AG10803 (cell line): ENCODE results near the gene MASP1.

Experiments used
- DNase-seq: peaks from one replicate; pipeline ENCODE4 v3.0.0; 2010; ENCODE audit warnings: low read depth
- H3K4me3 ChIP-seq: 2 replicates; pipeline ENCODE4 v1.5.1; 2011; ENCODE audit warnings: mild to moderate bottlenecking, low read length, control low read depth
- TF ChIP-seq, protein P1 (sequence below): conservative IDR thresholded peaks from 2 replicates; pipeline ENCODE4 v1.5.1; 2011; ENCODE audit warnings: mild to moderate bottlenecking, low read length, control low read depth, inconsistent platforms

MASP1 gene

DNA sequence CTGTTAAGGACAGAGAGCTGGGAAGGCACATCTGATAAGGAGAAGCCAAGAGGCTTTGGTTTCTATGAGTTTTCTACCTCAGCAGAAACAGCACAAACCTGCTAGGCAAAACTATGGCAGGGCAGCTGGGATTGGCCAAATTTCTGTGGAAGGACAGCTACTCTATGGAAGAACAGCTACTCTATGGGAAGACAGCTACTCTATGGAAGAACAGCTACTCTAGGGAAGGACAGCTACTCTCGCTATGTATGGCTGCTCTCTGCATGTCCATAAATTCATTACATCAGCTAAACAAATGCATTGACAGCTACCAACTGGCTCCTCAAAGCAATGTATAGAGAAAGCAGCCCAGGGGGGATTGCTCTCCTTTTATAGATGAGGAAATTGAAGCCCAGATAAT, 24.8 kb downstream of the MASP1 start:
- TF ChIP-seq, protein P1, sequence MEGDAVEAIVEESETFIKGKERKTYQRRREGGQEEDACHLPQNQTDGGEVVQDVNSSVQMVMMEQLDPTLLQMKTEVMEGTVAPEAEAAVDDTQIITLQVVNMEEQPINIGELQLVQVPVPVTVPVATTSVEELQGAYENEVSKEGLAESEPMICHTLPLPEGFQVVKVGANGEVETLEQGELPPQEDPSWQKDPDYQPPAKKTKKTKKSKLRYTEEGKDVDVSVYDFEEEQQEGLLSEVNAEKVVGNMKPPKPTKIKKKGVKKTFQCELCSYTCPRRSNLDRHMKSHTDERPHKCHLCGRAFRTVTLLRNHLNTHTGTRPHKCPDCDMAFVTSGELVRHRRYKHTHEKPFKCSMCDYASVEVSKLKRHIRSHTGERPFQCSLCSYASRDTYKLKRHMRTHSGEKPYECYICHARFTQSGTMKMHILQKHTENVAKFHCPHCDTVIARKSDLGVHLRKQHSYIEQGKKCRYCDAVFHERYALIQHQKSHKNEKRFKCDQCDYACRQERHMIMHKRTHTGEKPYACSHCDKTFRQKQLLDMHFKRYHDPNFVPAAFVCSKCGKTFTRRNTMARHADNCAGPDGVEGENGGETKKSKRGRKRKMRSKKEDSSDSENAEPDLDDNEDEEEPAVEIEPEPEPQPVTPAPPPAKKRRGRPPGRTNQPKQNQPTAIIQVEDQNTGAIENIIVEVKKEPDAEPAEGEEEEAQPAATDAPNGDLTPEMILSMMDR, result no peak
- no peak overlapping the region for H3K4me3 ChIP-seq
- DNase-seq, result no peak

DNA sequence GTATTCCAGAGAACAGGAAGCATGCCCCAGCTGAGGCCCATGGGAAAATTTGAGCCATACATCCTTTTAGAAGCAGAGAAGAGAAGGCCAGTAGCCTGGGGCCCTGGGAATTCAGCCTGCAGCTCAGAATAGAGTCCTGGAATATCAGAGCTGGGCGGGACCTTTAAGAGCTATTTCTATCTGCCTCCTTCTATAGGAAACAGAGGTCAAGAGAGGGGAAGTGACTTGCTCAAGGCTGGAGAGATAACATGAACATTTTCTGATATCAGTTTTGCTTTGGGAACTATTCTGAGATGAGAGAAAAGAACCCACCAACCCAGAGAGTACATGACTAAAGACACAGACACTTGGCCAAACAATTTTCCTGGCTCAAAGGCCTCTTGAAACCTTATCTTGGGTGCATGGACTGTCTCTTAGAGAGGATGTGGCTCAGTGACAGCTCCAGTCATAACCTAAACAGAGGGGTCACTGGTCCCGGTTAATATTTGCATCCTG, 26.0 kb downstream of the MASP1 start:
- TF ChIP-seq, protein P1, result no peak
- no peak for DNase-seq
- no peak overlapping the region for H3K4me3 ChIP-seq

DNA sequence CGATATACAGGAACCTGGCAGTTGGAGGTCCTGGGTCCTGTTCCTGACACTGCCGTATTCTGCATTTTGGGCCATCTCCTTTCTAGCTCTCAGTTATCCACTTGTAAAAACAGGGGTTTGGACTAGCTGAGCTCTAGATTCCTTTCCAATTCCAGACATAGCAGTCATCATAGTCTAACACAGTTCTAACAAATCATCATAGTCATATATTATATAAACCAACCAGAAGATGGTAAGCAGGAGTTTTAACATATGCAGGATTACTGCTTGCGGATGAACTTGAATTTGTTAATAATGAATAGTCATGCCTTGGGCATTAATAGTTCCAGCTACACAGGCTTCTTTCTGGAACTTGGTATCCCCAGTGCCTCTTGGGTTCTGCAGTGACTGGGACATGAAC, 26.6 kb downstream of the MASP1 start:
- TF ChIP-seq, protein P1, result no peak
- DNase-seq, result peak; percentile 48
- no peak overlapping the region for H3K4me3 ChIP-seq

DNA sequence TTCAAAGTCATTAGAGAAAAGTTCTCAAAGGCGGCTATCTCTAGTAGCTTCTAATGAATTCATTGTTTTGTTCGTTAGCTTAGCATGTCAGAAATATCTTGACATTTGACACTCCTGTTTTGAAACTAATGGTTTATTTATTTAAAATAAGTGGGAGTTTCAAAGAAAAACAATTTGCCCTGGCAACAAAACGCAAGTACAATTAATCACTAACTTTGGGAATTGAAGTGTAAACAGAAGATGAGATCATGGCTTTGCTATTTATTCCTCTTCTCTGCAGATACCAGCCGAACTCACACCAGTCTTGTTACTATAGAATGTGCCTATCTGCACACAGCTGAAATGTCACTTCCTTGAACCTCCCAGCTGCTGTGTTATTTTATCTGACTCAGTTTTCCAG, 27.5 kb downstream of the MASP1 start:
- no peak overlapping the region for H3K4me3 ChIP-seq
- DNase-seq, result peak; percentile 78

DNA sequence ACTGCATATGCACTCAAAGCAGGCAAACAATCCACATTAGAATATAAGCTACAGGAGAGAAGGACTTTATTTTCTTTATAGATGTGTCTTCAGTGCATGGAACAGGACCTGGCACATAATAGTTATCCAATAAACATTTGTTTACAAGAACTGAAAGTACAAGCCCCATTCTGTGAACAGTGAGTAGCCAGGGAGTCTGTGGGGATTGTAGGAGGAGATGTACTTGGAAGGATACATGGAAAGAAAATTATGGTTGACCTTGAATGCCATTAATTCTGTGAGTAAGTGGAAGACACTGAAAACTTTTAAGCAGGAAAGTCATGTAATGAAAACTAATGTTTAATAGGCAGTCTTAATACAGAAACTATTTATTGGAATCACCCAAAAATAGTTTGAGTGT, 28.3 kb downstream of the MASP1 start:
- H3K4me3 ChIP-seq, result no peak overlapping the region
- DNase-seq, result peak; percentile 36
- TF ChIP-seq, protein P1, result no peak

More for the DNA sequence above, 27.5 kb downstream of the MASP1 start:
- TF ChIP-seq, protein P1, result no peak

DNA sequence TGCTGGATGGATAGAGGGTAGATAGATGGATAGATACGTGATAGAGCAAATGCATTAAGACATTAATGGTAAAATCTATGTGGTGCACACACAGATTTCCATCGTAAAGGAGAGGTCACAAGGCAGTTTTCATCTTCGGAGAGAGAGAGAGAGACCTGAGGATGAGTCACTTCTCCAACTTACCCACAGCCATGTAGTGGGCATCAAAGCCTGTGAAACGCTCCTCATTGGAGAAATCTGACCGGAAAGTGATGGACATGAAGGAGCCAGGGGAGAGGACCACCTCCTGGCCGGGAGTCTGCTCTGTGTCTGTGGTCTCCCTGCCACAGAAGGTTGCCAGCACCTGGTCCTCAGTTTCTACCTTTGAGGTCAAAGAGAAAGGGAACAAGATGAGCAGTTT, 29.2 kb downstream of the MASP1 start:
- no peak overlapping the region for H3K4me3 ChIP-seq
- no peak for DNase-seq
- TF ChIP-seq, protein P1, result no peak

DNA sequence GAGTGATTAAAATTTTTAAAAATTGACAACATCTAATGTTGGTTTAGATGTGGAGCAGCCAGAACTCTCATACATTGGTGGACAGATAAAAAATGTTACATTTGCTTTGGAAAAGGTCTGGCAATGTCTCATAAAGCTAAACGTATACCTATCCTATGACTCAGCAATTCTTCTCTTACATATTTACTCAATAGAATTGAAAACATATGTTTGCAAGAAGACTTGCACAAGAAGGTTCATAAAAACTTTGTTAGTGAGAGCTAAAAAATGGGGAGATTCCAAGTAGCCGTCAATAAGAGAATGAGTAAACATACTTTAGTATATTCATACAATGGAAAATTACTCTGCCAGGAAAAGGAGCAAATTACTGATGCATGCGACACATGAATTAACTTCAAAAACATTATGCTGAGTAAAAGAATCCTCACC, 30.0 kb downstream of the MASP1 start:
- TF ChIP-seq, protein P1, result no peak
- no peak overlapping the region for H3K4me3 ChIP-seq
- DNase-seq, result peak; percentile 98
